CD4-positive, alpha-beta memory T cell (primary cell): ENCODE measurements around the gene PLBD2. TPM values are rescaled to one million over a fixed set of nuclear protein-coding genes. Genes with fewer than 3 reads are reported as not detected.

Experiments
- CTCF ChIA-PET: fragments of 350-600 bp; sonication (Branson Sonifier 250); formaldehyde crosslinking; loops from one replicate; lab custom pipeline; 2021; ENCODE audit warnings: inconsistent platforms; ENCODE audit not compliant: partially characterized antibody; lab: Charles Lee
- POLR2A ChIA-PET: fragments of 350-600 bp; sonication (Branson Sonifier 250); formaldehyde crosslinking; loops from one replicate; lab custom pipeline; 2021; ENCODE audit not compliant: partially characterized antibody; lab: Charles Lee
- DNase-seq, 5 donors: peaks; one replicate each; pipeline versions ENCODE4 v3.0.0 to v3.0.0-alpha.2; 2020 to 2022; ENCODE audit warnings: mixed read lengths in 1 of 5
- H3K27ac ChIP-seq: one replicate; pipeline ENCODE4 v1.7.0; 2013; ENCODE audit warnings: low read depth, low read length
- H3K27me3 ChIP-seq: 2 replicates; pipeline ENCODE4 v1.7.0; 2013; ENCODE audit warnings: mild to moderate bottlenecking, low read length, moderate library complexity; ENCODE audit not compliant: insufficient read depth
- H3K36me3 ChIP-seq: 2 replicates; pipeline ENCODE4 v1.7.0; 2013; ENCODE audit warnings: mild to moderate bottlenecking, low read length, moderate library complexity; ENCODE audit not compliant: insufficient read depth
- H3K4me1 ChIP-seq: 2 replicates; pipeline ENCODE4 v1.7.0; 2013; ENCODE audit warnings: mild to moderate bottlenecking, low read length, moderate library complexity; ENCODE audit not compliant: insufficient read depth
- H3K4me3 ChIP-seq, 2 donors: one replicate each; pipeline ENCODE4 v1.7.0; 2013; ENCODE audit warnings: low read length in 2 of 2, mild to moderate bottlenecking in 1 of 2
- H3K9me3 ChIP-seq, 2 donors: one replicate each; pipeline ENCODE4 v1.7.0; 2013; ENCODE audit warnings: low read length in 2 of 2, control low read depth in 1 of 2; ENCODE audit not compliant: control insufficient read depth in 1 of 2
- H3K27ac Mint-ChIP-seq, 7 donors: one replicate each; pipeline ENCODE4 v1.8.0; 2020 to 2021; ENCODE audit warnings: mixed read lengths in 7 of 7, mild to moderate bottlenecking in 6 of 7, inconsistent platforms in 3 of 7, moderate library complexity in 3 of 7
- H3K27me3 Mint-ChIP-seq, 2 donors: one replicate each; pipeline ENCODE4 v1.8.0; 2020 to 2021; ENCODE audit warnings: mixed read lengths in 2 of 2
- H3K36me3 Mint-ChIP-seq, 2 donors: one replicate each; pipeline ENCODE4 v1.8.0; 2020 to 2021; ENCODE audit warnings: mixed read lengths in 2 of 2, inconsistent platforms in 1 of 2, mild to moderate bottlenecking in 1 of 2
- H3K4me1 Mint-ChIP-seq, 4 donors: one replicate each; pipeline ENCODE4 v1.8.0; 2020 to 2021; ENCODE audit warnings: mixed read lengths in 4 of 4, mild to moderate bottlenecking in 1 of 4
- H3K4me3 Mint-ChIP-seq, 8 donors: one replicate each; pipeline ENCODE4 v1.8.0; 2020 to 2021; ENCODE audit warnings: mixed read lengths in 8 of 8, mild to moderate bottlenecking in 7 of 8, moderate library complexity in 6 of 8, inconsistent platforms in 3 of 8
- H3K9me3 Mint-ChIP-seq, 8 donors: one replicate each; pipeline ENCODE4 v1.8.0; 2020 to 2021; ENCODE audit warnings: mixed read lengths in 8 of 8, mild to moderate bottlenecking in 5 of 8, inconsistent platforms in 3 of 8, moderate library complexity in 1 of 8
- intact Hi-C: fragments of 100-400 bp; cut with micrococcal nuclease; formaldehyde crosslinking; loops from one replicate; pipeline ENCODE4 v1.15.1; 2023
- polyA plus RNA-seq, 2 donors: library from polyadenylated mRNA; unstranded; fragments of 300-500 nt; fragmentation: Illumina TruSeq; gene quantifications; one replicate each; pipeline ENCODE4 v1.2.3, GENCODE V29; 2021
- total RNA-seq, 2 experiments: library from RNA; stranded (reverse); gene quantifications; one replicate each; pipeline ENCODE4 v1.2.3, GENCODE V29; 2021

Gene PLBD2
- total and polyA plus RNA-seq, 4 experiments from 2014 or later, result 2.2 to 18.4 (median 13.1) TPM

DNA sequence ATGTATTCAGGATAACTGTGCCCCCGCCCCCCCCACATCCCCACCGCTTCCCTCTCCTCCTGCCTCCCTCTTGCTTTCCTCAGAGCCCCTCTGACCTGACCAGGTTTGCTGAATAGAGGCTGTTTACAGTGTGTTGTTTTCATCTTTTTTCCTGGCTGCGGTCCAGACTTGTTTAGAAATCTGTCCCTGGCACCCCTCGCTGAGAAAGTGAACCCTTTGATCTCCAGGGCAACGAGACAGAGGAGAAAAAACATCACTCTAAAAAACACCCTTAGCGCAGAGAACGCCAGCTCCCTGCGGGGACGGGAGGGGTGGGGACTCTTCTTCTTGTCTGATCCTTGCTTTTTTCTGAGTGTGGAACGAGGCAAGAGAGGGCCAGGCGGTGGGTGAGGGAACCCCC lies 22.8 kb downstream of the PLBD2 start:
- no peak overlapping the region for H3K27ac ChIP-seq
- peak overlapping the region in 1 of 7 donors; percentile 19 for H3K27ac Mint-ChIP-seq
- no peaks in the 10 kb centered on the region for H3K27me3 ChIP-seq
- H3K4me1 ChIP-seq, result no peaks in the 10 kb centered on the region
- CTCF ChIA-PET, result no interaction called here
- H3K4me1 Mint-ChIP-seq, result no peaks in the 10 kb centered on the region
- POLR2A ChIA-PET, result no interaction called here
- no peak for DNase-seq
- H3K4me3 Mint-ChIP-seq, result no peak overlapping the region
- intact Hi-C loops, result no loop called here
- no peaks in the 10 kb centered on the region for H3K9me3 ChIP-seq
- no peak overlapping the region for H3K4me3 ChIP-seq
- H3K9me3 Mint-ChIP-seq, result no peaks in the 10 kb centered on the region
- H3K36me3 ChIP-seq, result no peaks in the 10 kb centered on the region
- peaks cover 11 to 39% of the 10 kb centered on the region in 2 donors for H3K36me3 Mint-ChIP-seq
- H3K27me3 Mint-ChIP-seq, result no peaks in the 10 kb centered on the region

DNA sequence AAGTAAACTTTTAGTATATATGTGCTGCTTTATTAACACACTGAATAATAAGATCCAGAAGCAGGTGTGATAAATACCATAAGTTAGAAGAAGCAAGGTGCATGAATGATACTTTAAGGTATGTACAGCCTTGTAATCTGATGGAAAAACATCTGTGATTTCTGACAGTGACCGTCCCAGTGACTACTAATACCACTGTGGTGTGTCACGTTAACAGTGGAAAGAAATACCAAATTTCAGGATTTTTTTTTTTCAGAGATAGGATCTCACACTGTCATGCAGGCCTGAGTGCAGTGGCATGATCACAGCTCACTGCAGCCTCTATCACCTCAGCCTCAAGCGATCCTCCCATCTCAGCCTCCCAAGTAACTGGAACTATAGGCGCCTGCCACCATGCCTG lies 23.8 kb downstream of the PLBD2 start:
- H3K4me3 Mint-ChIP-seq, result no peak overlapping the region
- Histone ChIP-seq H3K4me3 (no peak overlapping the region), H3K4me1 (no peaks in the 10 kb centered on the region), H3K9me3 (no peaks in the 10 kb centered on the region), H3K27ac (no peak overlapping the region), H3K27me3 (no peaks in the 10 kb centered on the region), H3K36me3 (no peaks in the 10 kb centered on the region)
- no peaks in the 10 kb centered on the region for H3K27me3 Mint-ChIP-seq
- no peaks in the 10 kb centered on the region for H3K9me3 Mint-ChIP-seq
- H3K36me3 Mint-ChIP-seq, result peaks cover 8 to 35% of the 10 kb centered on the region in 2 donors
- H3K4me1 Mint-ChIP-seq, result no peaks in the 10 kb centered on the region
- POLR2A ChIA-PET, result no interaction called here
- no peak for DNase-seq
- intact Hi-C loops, result no loop called here
- no peak overlapping the region for H3K27ac Mint-ChIP-seq
- CTCF ChIA-PET, result no interaction called here

DNA sequence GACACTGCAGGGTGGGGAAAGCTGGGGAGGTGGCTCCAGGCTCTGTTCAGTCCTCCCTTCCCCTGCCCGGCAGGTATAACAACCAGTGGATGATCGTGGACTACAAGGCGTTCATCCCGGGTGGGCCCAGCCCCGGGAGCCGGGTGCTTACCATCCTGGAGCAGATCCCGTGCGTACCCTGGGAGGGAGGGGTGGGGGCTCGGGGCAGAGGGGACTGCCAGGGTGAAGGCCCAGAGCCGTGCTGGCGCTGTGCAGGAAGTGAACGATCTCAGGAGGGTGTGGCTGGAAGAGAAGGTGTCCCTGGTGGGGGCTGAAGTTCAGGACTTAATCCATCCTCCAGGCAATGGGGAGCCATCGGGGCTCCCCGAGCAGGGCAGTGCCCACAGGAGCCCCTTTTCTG lies 26.4 kb downstream of the PLBD2 start:
- H3K4me1 ChIP-seq, result no peaks in the 10 kb centered on the region
- Mint-ChIP-seq H3K4me3 (no peak overlapping the region), H3K36me3 (peaks cover 9 to 35% of the 10 kb centered on the region in 2 donors), H3K9me3 (no peaks in the 10 kb centered on the region), H3K4me1 (no peaks in the 10 kb centered on the region), H3K27ac (peak overlapping the region in 1 of 7 donors; percentile 38), H3K27me3 (no peaks in the 10 kb centered on the region)
- ChIA-PET POLR2A (no interaction called here), CTCF (no interaction called here)
- intact Hi-C loops, result no loop called here
- H3K36me3 ChIP-seq, result no peaks in the 10 kb centered on the region
- no peak for DNase-seq
- no peak overlapping the region for H3K27ac ChIP-seq
- H3K27me3 ChIP-seq, result no peaks in the 10 kb centered on the region
- H3K4me3 ChIP-seq, result no peak overlapping the region
- H3K9me3 ChIP-seq, result no peaks in the 10 kb centered on the region

DNA sequence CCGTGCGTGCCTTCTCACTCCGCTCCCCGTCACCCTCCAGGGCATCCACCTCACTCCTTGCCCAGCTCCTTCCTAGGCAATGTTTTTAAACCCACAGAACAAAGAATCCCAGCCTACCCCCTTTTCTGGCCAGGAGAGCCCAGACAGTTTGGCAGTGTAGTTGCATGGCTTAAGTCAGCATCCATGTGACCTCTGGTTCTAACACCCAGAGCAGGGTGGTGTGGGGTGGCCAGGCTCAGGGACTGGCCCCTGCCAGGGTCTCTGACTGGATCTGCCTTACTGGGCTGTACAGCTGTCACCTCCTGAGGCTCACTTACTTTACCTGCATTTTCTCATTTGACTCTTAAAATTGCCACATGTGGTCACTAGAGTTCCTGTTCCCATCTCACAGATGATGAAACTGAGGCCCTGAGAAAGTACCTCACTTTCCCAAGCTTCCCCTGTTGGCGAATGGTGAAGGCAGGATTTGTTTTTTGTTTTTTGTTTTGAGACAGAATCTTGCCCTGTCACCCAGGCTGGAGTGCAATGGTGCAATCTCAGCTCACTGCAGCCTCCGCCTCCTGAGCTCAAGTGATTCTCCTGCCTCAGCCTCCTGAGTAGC lies 27.0 kb downstream of the PLBD2 start:
- intact Hi-C loops, result no loop called here
- peaks cover 9 to 34% of the 10 kb centered on the region in 2 donors for H3K36me3 Mint-ChIP-seq
- Histone ChIP-seq H3K27ac (no peak overlapping the region), H3K36me3 (no peaks in the 10 kb centered on the region), H3K4me3 (no peak overlapping the region), H3K9me3 (no peaks in the 10 kb centered on the region), H3K27me3 (no peaks in the 10 kb centered on the region), H3K4me1 (no peaks in the 10 kb centered on the region)
- H3K4me1 Mint-ChIP-seq, result no peaks in the 10 kb centered on the region
- POLR2A ChIA-PET, result no interaction called here
- H3K27me3 Mint-ChIP-seq, result no peaks in the 10 kb centered on the region
- H3K9me3 Mint-ChIP-seq, result no peaks in the 10 kb centered on the region
- peak overlapping the region in 3 of 7 donors; percentile 27 to 69 (median 38) for H3K27ac Mint-ChIP-seq
- no peak for DNase-seq
- H3K4me3 Mint-ChIP-seq, result peak overlapping the region in 1 of 8 donors; percentile 26
- CTCF ChIA-PET, result no interaction called here

DNA sequence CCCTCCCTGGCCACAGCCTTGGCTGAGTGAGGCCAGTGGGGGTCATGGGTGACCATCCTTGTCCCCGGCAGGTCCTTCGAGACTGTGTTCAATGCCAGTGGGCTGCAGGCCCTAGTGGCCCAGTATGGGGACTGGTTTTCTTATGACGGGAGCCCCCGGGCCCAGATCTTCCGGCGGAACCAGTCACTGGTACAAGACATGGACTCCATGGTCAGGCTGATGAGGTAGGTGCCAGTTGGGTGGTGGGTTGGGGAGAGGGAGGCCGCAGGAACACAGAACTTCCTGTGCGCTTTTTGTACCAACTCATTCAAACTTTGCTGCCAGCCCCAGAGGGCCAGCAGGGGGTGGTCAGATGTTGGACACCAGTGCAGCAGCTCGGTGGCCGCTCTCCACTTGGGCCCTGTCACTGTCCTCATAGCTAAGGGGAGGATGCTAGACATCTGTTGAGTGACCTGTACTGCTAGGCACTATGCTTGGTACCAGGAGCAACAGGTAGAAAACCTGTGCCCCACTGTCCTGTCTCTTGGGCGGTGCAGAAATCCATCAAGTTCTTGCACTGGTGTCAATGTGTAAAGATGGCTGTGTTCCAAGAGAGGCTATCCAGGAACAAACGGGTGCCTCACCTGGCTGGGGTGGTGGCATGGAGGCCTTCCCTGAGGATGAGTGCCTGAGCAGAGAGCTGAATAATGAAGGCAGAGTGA lies 28.6 kb downstream of the PLBD2 start:
- no peaks in the 10 kb centered on the region for H3K4me1 ChIP-seq
- H3K9me3 ChIP-seq, result no peaks in the 10 kb centered on the region
- ChIA-PET POLR2A (no interaction called here), CTCF (no interaction called here)
- H3K27me3 ChIP-seq, result no peaks in the 10 kb centered on the region
- no peak for DNase-seq
- H3K4me1 Mint-ChIP-seq, result no peaks in the 10 kb centered on the region
- H3K36me3 Mint-ChIP-seq, result peaks cover 9 to 25% of the 10 kb centered on the region in 2 donors
- no peak overlapping the region for H3K27ac ChIP-seq
- H3K4me3 Mint-ChIP-seq, result no peak overlapping the region
- no peak overlapping the region for H3K4me3 ChIP-seq
- H3K27ac Mint-ChIP-seq, result no peak overlapping the region
- H3K36me3 ChIP-seq, result no peaks in the 10 kb centered on the region
- H3K27me3 Mint-ChIP-seq, result no peaks in the 10 kb centered on the region
- intact Hi-C loops, result no loop called here
- H3K9me3 Mint-ChIP-seq, result no peaks in the 10 kb centered on the region

DNA sequence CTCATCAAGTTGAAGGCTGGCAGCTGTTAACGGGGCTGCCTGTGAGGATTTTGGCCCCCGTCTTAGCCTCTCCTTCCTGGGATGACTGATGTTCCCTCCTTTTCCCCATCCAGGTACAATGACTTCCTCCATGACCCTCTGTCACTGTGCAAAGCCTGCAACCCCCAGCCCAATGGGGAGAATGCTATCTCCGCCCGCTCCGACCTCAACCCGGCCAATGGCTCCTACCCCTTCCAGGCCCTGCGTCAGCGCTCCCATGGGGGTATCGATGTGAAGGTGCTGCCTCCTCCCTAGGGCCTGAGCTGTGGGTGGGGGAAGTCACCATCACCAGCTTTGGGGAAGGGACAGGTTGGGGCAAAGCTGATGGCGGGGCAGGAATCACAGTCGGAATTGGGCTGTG lies 29.2 kb downstream of the PLBD2 start:
- no peaks in the 10 kb centered on the region for H3K4me1 Mint-ChIP-seq
- Histone ChIP-seq H3K9me3 (no peaks in the 10 kb centered on the region), H3K27ac (no peak overlapping the region), H3K36me3 (no peaks in the 10 kb centered on the region), H3K4me1 (no peaks in the 10 kb centered on the region), H3K4me3 (no peak overlapping the region), H3K27me3 (no peaks in the 10 kb centered on the region)
- H3K27me3 Mint-ChIP-seq, result no peaks in the 10 kb centered on the region
- no peak for DNase-seq
- CTCF ChIA-PET, result no interaction called here
- no peaks in the 10 kb centered on the region for H3K9me3 Mint-ChIP-seq
- H3K27ac Mint-ChIP-seq, result no peak overlapping the region
- H3K4me3 Mint-ChIP-seq, result no peak overlapping the region
- peaks cover 9 to 22% of the 10 kb centered on the region in 2 donors for H3K36me3 Mint-ChIP-seq
- intact Hi-C loops, result no loop called here
- POLR2A ChIA-PET, result no interaction called here

DNA sequence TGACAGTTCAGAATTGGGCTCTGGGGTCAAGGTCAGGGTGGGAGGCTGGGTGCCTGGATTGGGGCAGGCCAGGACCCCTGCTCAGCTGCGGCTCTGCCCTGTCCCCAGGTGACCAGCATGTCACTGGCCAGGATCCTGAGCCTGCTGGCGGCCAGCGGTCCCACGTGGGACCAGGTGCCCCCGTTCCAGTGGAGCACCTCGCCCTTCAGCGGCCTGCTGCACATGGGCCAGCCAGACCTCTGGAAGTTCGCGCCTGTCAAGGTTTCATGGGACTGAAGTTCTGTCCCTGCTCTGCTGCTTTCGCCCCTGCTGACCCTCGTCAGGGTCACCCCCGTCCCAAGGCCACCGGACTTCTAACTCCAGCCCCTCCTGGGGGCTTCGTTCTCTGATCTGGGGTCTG lies 30.0 kb downstream of the PLBD2 start:
- Mint-ChIP-seq H3K4me3 (no peak overlapping the region), H3K9me3 (no peaks in the 10 kb centered on the region), H3K4me1 (no peaks in the 10 kb centered on the region), H3K27ac (no peak overlapping the region), H3K27me3 (no peaks in the 10 kb centered on the region), H3K36me3 (peaks cover 9 to 22% of the 10 kb centered on the region in 2 donors)
- Histone ChIP-seq H3K36me3 (no peaks in the 10 kb centered on the region), H3K27me3 (no peaks in the 10 kb centered on the region), H3K9me3 (no peaks in the 10 kb centered on the region), H3K27ac (no peak overlapping the region), H3K4me3 (no peak overlapping the region), H3K4me1 (no peaks in the 10 kb centered on the region)
- ChIA-PET POLR2A (no interaction called here), CTCF (no interaction called here)
- no peak for DNase-seq
- intact Hi-C loops, result no loop called here
